CD4-positive, alpha-beta T cell (primary cell): Measurements from ENCODE around the gene PSME3. TPM values are rescaled to one million over a fixed set of nuclear protein-coding genes. Genes with fewer than 3 reads are reported as not detected.
"Not testable (repeated sequence)": the region's sequence is repeated elsewhere in the genome, so short reads cannot be mapped to it uniquely, and the experiment has no call there.

ENCODE experiments used
- ATAC-seq: fragments of 200-7000 bp; cut with Tn5 transposase; one replicate; pipeline ENCODE4 v1.10.0; 2022; ENCODE audit warnings: mild to moderate bottlenecking; ENCODE audit not compliant: poor library complexity
- CTCF ChIA-PET: fragments of 350-600 bp; sonication (Branson Sonifier 250); formaldehyde crosslinking; loops from one replicate; lab custom pipeline; 2021; ENCODE audit warnings: antibody characterized with exemption, inconsistent platforms; lab: Charles Lee
- POLR2A ChIA-PET: fragments of 350-600 bp; sonication (Branson Sonifier 250); formaldehyde crosslinking; loops from one replicate; lab custom pipeline; 2021; ENCODE audit warnings: antibody characterized with exemption, inconsistent platforms; lab: Charles Lee
- DNase-seq, 14 experiments: peaks; one replicate each; pipeline ENCODE4 v3.0.0-alpha.2; 2013 to 2020; ENCODE audit warnings: mixed read lengths in 2 of 14
- H3K27ac ChIP-seq, 2 donors: one replicate each; pipeline versions ENCODE4 v1.5.1 to v1.7.0; 2013; ENCODE audit warnings: low read length in 2 of 2, low read depth in 1 of 2, mild to moderate bottlenecking in 1 of 2
- H3K27me3 ChIP-seq, 2 experiments: 1 replicate in 1 of 2; 2 replicates in 1 of 2; pipeline versions ENCODE4 v1.6.1 to v1.7.0; 2013; ENCODE audit warnings: low read length in 2 of 2, control low read depth in 1 of 2, mild to moderate bottlenecking in 1 of 2, moderate library complexity in 1 of 2; ENCODE audit not compliant: insufficient read depth in 2 of 2, control insufficient read depth in 1 of 2
- H3K36me3 ChIP-seq: one replicate; pipeline ENCODE4 v1.6.1; 2013; ENCODE audit warnings: low read length, control low read depth; ENCODE audit not compliant: insufficient read depth
- H3K4me1 ChIP-seq: one replicate; pipeline ENCODE4 v1.6.1; 2013; ENCODE audit warnings: low read length, control low read depth; ENCODE audit not compliant: insufficient read depth
- H3K4me3 ChIP-seq: one replicate; pipeline ENCODE4 v1.5.1; 2013; ENCODE audit warnings: mild to moderate bottlenecking, low read length, moderate library complexity
- H3K9me3 ChIP-seq, 2 experiments: 1 replicate in 1 of 2; 2 replicates in 1 of 2; pipeline versions ENCODE4 v1.6.1 to v1.7.0; 2013; ENCODE audit warnings: low read length in 2 of 2, mild to moderate bottlenecking in 2 of 2, control low read depth in 1 of 2, moderate library complexity in 1 of 2; ENCODE audit not compliant: control insufficient read depth in 1 of 2, insufficient read depth in 1 of 2
- H3K27ac Mint-ChIP-seq: one replicate; pipeline ENCODE4 v1.8.0; 2020; ENCODE audit warnings: mixed read lengths
- H3K27me3 Mint-ChIP-seq: one replicate; pipeline ENCODE4 v1.8.0; 2021; ENCODE audit warnings: mixed read lengths
- H3K36me3 Mint-ChIP-seq: one replicate; pipeline ENCODE4 v1.8.0; 2021; ENCODE audit warnings: low read depth, mixed read lengths
- H3K4me1 Mint-ChIP-seq: one replicate; pipeline ENCODE4 v1.8.0; 2021; ENCODE audit warnings: low read depth, mixed read lengths
- H3K4me3 Mint-ChIP-seq: one replicate; pipeline ENCODE4 v1.8.0; 2020; ENCODE audit warnings: mild to moderate bottlenecking, mixed read lengths
- H3K9me3 Mint-ChIP-seq: one replicate; pipeline ENCODE4 v1.8.0; 2020; ENCODE audit warnings: mixed read lengths
- CTCF ChIP-seq: fragments of 200-600 bp; IDR thresholded peaks from one replicate; pipeline ENCODE4 v1.8.0; 2022; ENCODE audit warnings: antibody characterized with exemption, mild to moderate bottlenecking
- intact Hi-C, 2 experiments: fragments of 100-400 bp; cut with DNase I in 1 of 2; cut with micrococcal nuclease in 1 of 2; formaldehyde crosslinking; loops; one replicate each; pipeline versions ENCODE4 v1.15.1 to v1.9.0; 2023 to 2025; cut with DNase I, micrococcal nuclease
- total RNA-seq, 174 experiments: library from RNA in 2 of 174; stranded (reverse) in 2 of 174; gene quantifications; one replicate each; pipeline ENCODE4 v1.2.3 and lab custom pipeline; 2021 to 2026

PSME3 gene
- total RNA-seq, 2 experiments from 2014 or later: 62.1 to 62.5 TPM

- intact Hi-C loops: no loop called here
- Histone ChIP-seq H3K4me3 (no peak overlapping the region), H3K4me1 (no peaks in the 10 kb centered on the region), H3K36me3 (no peaks in the 10 kb centered on the region), H3K27ac (no peak overlapping the region), H3K27me3 (peaks cover 0 to 2% of the 10 kb centered on the region in 2 experiments), H3K9me3 (no peaks in the 10 kb centered on the region)
- Mint-ChIP-seq H3K4me3 (no peak overlapping the region), H3K9me3 (no peaks in the 10 kb centered on the region), H3K4me1 (no peaks in the 10 kb centered on the region), H3K27me3 (peaks cover 28% of the 10 kb centered on the region), H3K27ac (no peak overlapping the region), H3K36me3 (no peaks in the 10 kb centered on the region)
- POLR2A ChIA-PET: no interaction called here
- no peak for TF ChIP-seq CTCF
- ATAC-seq: no peak
- CTCF ChIA-PET: no interaction called here
- no peak for DNase-seq
Observed at GRCh38 chr17:42879596-42879985, 46.4 kb downstream of the PSME3 start.

GRCh38 chr17:42880776-42881310, 47.6 kb downstream of the PSME3 start:
- Mint-ChIP-seq H3K4me3 (no peak overlapping the region), H3K27ac (no peak overlapping the region), H3K4me1 (no peaks in the 10 kb centered on the region), H3K36me3 (no peaks in the 10 kb centered on the region), H3K9me3 (no peaks in the 10 kb centered on the region), H3K27me3 (peaks cover 23% of the 10 kb centered on the region)
- Histone ChIP-seq H3K27me3 (peaks cover 0 to 2% of the 10 kb centered on the region in 2 experiments), H3K9me3 (no peaks in the 10 kb centered on the region), H3K4me1 (no peaks in the 10 kb centered on the region), H3K27ac (no peak overlapping the region), H3K36me3 (no peaks in the 10 kb centered on the region), H3K4me3 (no peak overlapping the region)
- no peak for ATAC-seq
- CTCF ChIA-PET: no interaction called here
- no peak for TF ChIP-seq CTCF
- no peak for DNase-seq
- intact Hi-C loops: no loop called here
- POLR2A ChIA-PET: no interaction called here

GRCh38 chr17:42881706-42882105, 48.5 kb downstream of the PSME3 start:
- DNase-seq, H3K27ac ChIP-seq, CTCF ChIA-PET, H3K9me3 ChIP-seq, ATAC-seq, H3K27me3 ChIP-seq, H3K4me1 ChIP-seq, H3K27ac Mint-ChIP-seq, H3K9me3 Mint-ChIP-seq, intact Hi-C loops, H3K4me1 Mint-ChIP-seq, H3K4me3 Mint-ChIP-seq, POLR2A ChIA-PET, H3K36me3 ChIP-seq, H3K36me3 Mint-ChIP-seq, H3K4me3 ChIP-seq: not testable (repeated sequence)
- peaks cover 29% of the 10 kb centered on the region for H3K27me3 Mint-ChIP-seq

- Histone ChIP-seq H3K9me3 (no peaks in the 10 kb centered on the region), H3K36me3 (no peaks in the 10 kb centered on the region), H3K4me3 (no peak overlapping the region), H3K4me1 (no peaks in the 10 kb centered on the region), H3K27ac (no peak overlapping the region), H3K27me3 (peaks cover 0 to 2% of the 10 kb centered on the region in 2 experiments)
- no peak for DNase-seq
- no peak for TF ChIP-seq CTCF
- Mint-ChIP-seq H3K9me3 (no peaks in the 10 kb centered on the region), H3K27me3 (peaks cover 28% of the 10 kb centered on the region), H3K27ac (no peak overlapping the region), H3K4me3 (no peak overlapping the region), H3K4me1 (no peaks in the 10 kb centered on the region), H3K36me3 (no peaks in the 10 kb centered on the region)
- ChIA-PET CTCF (no interaction called here), POLR2A (no interaction called here)
- intact Hi-C loops: no loop called here
- no peak for ATAC-seq
Observed at GRCh38 chr17:42882166-42882565, 49.0 kb downstream of the PSME3 start.
